CD4-positive, alpha-beta memory T cell (primary cell): Measurements from ENCODE around the gene OPTN. TPM values are rescaled to one million over a fixed set of nuclear protein-coding genes. Genes with fewer than 3 reads are reported as not detected.
A peak's percentile ranks its signal among the peaks of the same experiment; 100 is the strongest.
"Not testable (repeated sequence)": the region's sequence is repeated elsewhere in the genome, so short reads cannot be mapped to it uniquely, and the experiment has no call there.

Experiments
- CTCF ChIA-PET: fragments of 350-600 bp; sonication (Branson Sonifier 250); formaldehyde crosslinking; loops from one replicate; lab custom pipeline; 2021; ENCODE audit warnings: inconsistent platforms; ENCODE audit not compliant: partially characterized antibody; lab: Charles Lee
- POLR2A ChIA-PET: fragments of 350-600 bp; sonication (Branson Sonifier 250); formaldehyde crosslinking; loops from one replicate; lab custom pipeline; 2021; ENCODE audit not compliant: partially characterized antibody; lab: Charles Lee
- DNase-seq, 5 donors: peaks; one replicate each; pipeline versions ENCODE4 v3.0.0 to v3.0.0-alpha.2; 2020 to 2022; ENCODE audit warnings: mixed read lengths in 1 of 5
- H3K27ac ChIP-seq: one replicate; pipeline ENCODE4 v1.7.0; 2013; ENCODE audit warnings: low read depth, low read length
- H3K27me3 ChIP-seq: 2 replicates; pipeline ENCODE4 v1.7.0; 2013; ENCODE audit warnings: mild to moderate bottlenecking, low read length, moderate library complexity; ENCODE audit not compliant: insufficient read depth
- H3K36me3 ChIP-seq: 2 replicates; pipeline ENCODE4 v1.7.0; 2013; ENCODE audit warnings: mild to moderate bottlenecking, low read length, moderate library complexity; ENCODE audit not compliant: insufficient read depth
- H3K4me1 ChIP-seq: 2 replicates; pipeline ENCODE4 v1.7.0; 2013; ENCODE audit warnings: mild to moderate bottlenecking, low read length, moderate library complexity; ENCODE audit not compliant: insufficient read depth
- H3K4me3 ChIP-seq, 2 donors: one replicate each; pipeline ENCODE4 v1.7.0; 2013; ENCODE audit warnings: low read length in 2 of 2, mild to moderate bottlenecking in 1 of 2
- H3K9me3 ChIP-seq, 2 donors: one replicate each; pipeline ENCODE4 v1.7.0; 2013; ENCODE audit warnings: low read length in 2 of 2, control low read depth in 1 of 2; ENCODE audit not compliant: control insufficient read depth in 1 of 2
- H3K27ac Mint-ChIP-seq, 7 donors: one replicate each; pipeline ENCODE4 v1.8.0; 2020 to 2021; ENCODE audit warnings: mixed read lengths in 7 of 7, mild to moderate bottlenecking in 6 of 7, inconsistent platforms in 3 of 7, moderate library complexity in 3 of 7
- H3K27me3 Mint-ChIP-seq, 2 donors: one replicate each; pipeline ENCODE4 v1.8.0; 2020 to 2021; ENCODE audit warnings: mixed read lengths in 2 of 2
- H3K36me3 Mint-ChIP-seq, 2 donors: one replicate each; pipeline ENCODE4 v1.8.0; 2020 to 2021; ENCODE audit warnings: mixed read lengths in 2 of 2, inconsistent platforms in 1 of 2, mild to moderate bottlenecking in 1 of 2
- H3K4me1 Mint-ChIP-seq, 4 donors: one replicate each; pipeline ENCODE4 v1.8.0; 2020 to 2021; ENCODE audit warnings: mixed read lengths in 4 of 4, mild to moderate bottlenecking in 1 of 4
- H3K4me3 Mint-ChIP-seq, 8 donors: one replicate each; pipeline ENCODE4 v1.8.0; 2020 to 2021; ENCODE audit warnings: mixed read lengths in 8 of 8, mild to moderate bottlenecking in 7 of 8, moderate library complexity in 6 of 8, inconsistent platforms in 3 of 8
- H3K9me3 Mint-ChIP-seq, 8 donors: one replicate each; pipeline ENCODE4 v1.8.0; 2020 to 2021; ENCODE audit warnings: mixed read lengths in 8 of 8, mild to moderate bottlenecking in 5 of 8, inconsistent platforms in 3 of 8, moderate library complexity in 1 of 8
- intact Hi-C: fragments of 100-400 bp; cut with micrococcal nuclease; formaldehyde crosslinking; loops from one replicate; pipeline ENCODE4 v1.15.1; 2023
- polyA plus RNA-seq, 2 donors: library from polyadenylated mRNA; unstranded; fragments of 300-500 nt; fragmentation: Illumina TruSeq; gene quantifications; one replicate each; pipeline ENCODE4 v1.2.3, GENCODE V29; 2021
- total RNA-seq, 2 experiments: library from RNA; stranded (reverse); gene quantifications; one replicate each; pipeline ENCODE4 v1.2.3, GENCODE V29; 2021

OPTN gene
- total and polyA plus RNA-seq, 4 experiments from 2014 or later: 40.3 to 148 (median 124) TPM

GRCh38 chr10:13078912-13079775, 20.8 kb upstream of the OPTN start:
- Histone ChIP-seq H3K27me3 (no peaks in the 10 kb centered on the region), H3K4me1 (no peaks in the 10 kb centered on the region), H3K4me3 (no peak overlapping the region), H3K9me3 (peaks cover 0 to 12% of the 10 kb centered on the region in 2 donors), H3K27ac (no peak overlapping the region), H3K36me3 (no peaks in the 10 kb centered on the region)
- Mint-ChIP-seq H3K27me3 (peaks cover 3 to 16% of the 10 kb centered on the region in 2 donors), H3K9me3 (peaks cover 4 to 57% (median 43%) of the 10 kb centered on the region in 8 donors), H3K27ac (no peak overlapping the region), H3K4me3 (no peak overlapping the region), H3K36me3 (peaks cover 0 to 1% of the 10 kb centered on the region in 2 donors), H3K4me1 (peaks cover 0 to 4% (median 0%) of the 10 kb centered on the region in 4 donors)
- CTCF ChIA-PET: no interaction called here
- intact Hi-C loops: no loop called here
- POLR2A ChIA-PET: no interaction called here
- no peak for DNase-seq

GRCh38 chr10:13079776-13080050, 20.2 kb upstream of the OPTN start:
- H3K9me3 Mint-ChIP-seq: peaks cover 4 to 63% (median 48%) of the 10 kb centered on the region in 8 donors
- intact Hi-C loops: no loop called here
- no peak overlapping the region for H3K27ac Mint-ChIP-seq
- H3K9me3 ChIP-seq: peaks cover 0 to 13% of the 10 kb centered on the region in 2 donors
- CTCF ChIA-PET: no interaction called here
- peaks cover 3 to 4% of the 10 kb centered on the region in 2 donors for H3K36me3 Mint-ChIP-seq
- H3K27me3 ChIP-seq: no peaks in the 10 kb centered on the region
- DNase-seq: no peak
- peaks cover 0 to 4% (median 0%) of the 10 kb centered on the region in 4 donors for H3K4me1 Mint-ChIP-seq
- peaks cover 1 to 14% of the 10 kb centered on the region in 2 donors for H3K27me3 Mint-ChIP-seq
- H3K4me1 ChIP-seq: no peaks in the 10 kb centered on the region
- H3K36me3 ChIP-seq: no peaks in the 10 kb centered on the region
- H3K4me3 Mint-ChIP-seq: no peak overlapping the region
- H3K4me3 ChIP-seq: no peak overlapping the region
- POLR2A ChIA-PET: no interaction called here
- no peak overlapping the region for H3K27ac ChIP-seq

- POLR2A ChIA-PET: no interaction called here
- Histone ChIP-seq H3K9me3 (peaks cover 0 to 19% of the 10 kb centered on the region in 2 donors), H3K27ac (no peak overlapping the region), H3K27me3 (no peaks in the 10 kb centered on the region), H3K4me1 (no peaks in the 10 kb centered on the region), H3K4me3 (no peak overlapping the region), H3K36me3 (no peaks in the 10 kb centered on the region)
- Mint-ChIP-seq H3K27me3 (peaks cover 1 to 9% of the 10 kb centered on the region in 2 donors), H3K27ac (no peak overlapping the region), H3K4me3 (no peak overlapping the region), H3K4me1 (no peaks in the 10 kb centered on the region), H3K36me3 (peaks cover 4% of the 10 kb centered on the region in 2 donors), H3K9me3 (peaks cover 4 to 72% (median 53%) of the 10 kb centered on the region in 8 donors)
- CTCF ChIA-PET: no interaction called here
- intact Hi-C loops: no loop called here
- no peak for DNase-seq
Observed at GRCh38 chr10:13080643-13081042, 19.3 kb upstream of the OPTN start.

- H3K4me1 ChIP-seq, CTCF ChIA-PET, H3K4me3 ChIP-seq, H3K4me3 Mint-ChIP-seq, intact Hi-C loops, H3K4me1 Mint-ChIP-seq, H3K27me3 ChIP-seq, H3K36me3 Mint-ChIP-seq, H3K27me3 Mint-ChIP-seq, POLR2A ChIA-PET, H3K27ac ChIP-seq, DNase-seq, H3K27ac Mint-ChIP-seq, H3K36me3 ChIP-seq: not testable (repeated sequence)
- peaks cover 0 to 19% of the 10 kb centered on the region in 2 donors for H3K9me3 ChIP-seq
- H3K9me3 Mint-ChIP-seq: peaks cover 4 to 60% (median 44%) of the 10 kb centered on the region in 8 donors
Observed at GRCh38 chr10:13083700-13084099, 16.3 kb upstream of the OPTN start.

- CTCF ChIA-PET: no interaction called here
- no peaks in the 10 kb centered on the region for H3K36me3 ChIP-seq
- H3K4me3 Mint-ChIP-seq: no peak overlapping the region
- no peak overlapping the region for H3K4me3 ChIP-seq
- H3K9me3 Mint-ChIP-seq: peaks cover 4 to 41% (median 30%) of the 10 kb centered on the region in 8 donors
- H3K36me3 Mint-ChIP-seq: peaks cover 4% of the 10 kb centered on the region in 2 donors
- H3K27ac ChIP-seq: no peak overlapping the region
- intact Hi-C loops: no loop called here
- peaks cover 0 to 15% of the 10 kb centered on the region in 2 donors for H3K9me3 ChIP-seq
- peaks cover 0 to 3% (median 0%) of the 10 kb centered on the region in 4 donors for H3K4me1 Mint-ChIP-seq
- H3K27me3 ChIP-seq: no peaks in the 10 kb centered on the region
- POLR2A ChIA-PET: no interaction called here
- H3K4me1 ChIP-seq: no peaks in the 10 kb centered on the region
- H3K27ac Mint-ChIP-seq: no peak overlapping the region
- peaks cover 3 to 5% of the 10 kb centered on the region in 2 donors for H3K27me3 Mint-ChIP-seq
- DNase-seq: no peak
Observed at GRCh38 chr10:13086056-13086455, 13.9 kb upstream of the OPTN start.

- ChIA-PET POLR2A (no interaction called here), CTCF (interaction anchor here (2.0 kb wide), 1 partner anchor 12 kb away, joined by 5 read pairs; the partner anchor contains the start of gene OPTN)
- Histone ChIP-seq H3K36me3 (no peaks in the 10 kb centered on the region), H3K4me3 (no peak overlapping the region), H3K27me3 (no peaks in the 10 kb centered on the region), H3K9me3 (peaks cover 0 to 15% of the 10 kb centered on the region in 2 donors), H3K27ac (no peak overlapping the region), H3K4me1 (no peaks in the 10 kb centered on the region)
- DNase-seq: no peak
- no peak overlapping the region for H3K27ac Mint-ChIP-seq
- peaks cover 0 to 3% (median 0%) of the 10 kb centered on the region in 4 donors for H3K4me1 Mint-ChIP-seq
- intact Hi-C loops: no loop called here
- H3K4me3 Mint-ChIP-seq: no peak overlapping the region
- H3K36me3 Mint-ChIP-seq: peaks cover 3 to 4% of the 10 kb centered on the region in 2 donors
- peaks cover 6 to 7% of the 10 kb centered on the region in 2 donors for H3K27me3 Mint-ChIP-seq
- H3K9me3 Mint-ChIP-seq: peaks cover 2 to 29% (median 20%) of the 10 kb centered on the region in 8 donors
Observed at GRCh38 chr10:13087601-13087985, 12.4 kb upstream of the OPTN start.

GRCh38 chr10:13087986-13088618, 11.9 kb upstream of the OPTN start:
- no peak overlapping the region for H3K4me3 ChIP-seq
- H3K4me1 Mint-ChIP-seq: peaks cover 0 to 3% (median 0%) of the 10 kb centered on the region in 4 donors
- peaks cover 0 to 12% of the 10 kb centered on the region in 2 donors for H3K9me3 ChIP-seq
- intact Hi-C loops: no loop called here
- no peaks in the 10 kb centered on the region for H3K27me3 ChIP-seq
- peaks cover 0 to 26% (median 17%) of the 10 kb centered on the region in 8 donors for H3K9me3 Mint-ChIP-seq
- no peak overlapping the region for H3K4me3 Mint-ChIP-seq
- ChIA-PET POLR2A (no interaction called here), CTCF (interaction anchor here (2.0 kb wide), 1 partner anchor 12 kb away, joined by 5 read pairs; the partner anchor contains the start of gene OPTN)
- no peak for DNase-seq
- H3K36me3 ChIP-seq: no peaks in the 10 kb centered on the region
- peaks cover 6 to 7% of the 10 kb centered on the region in 2 donors for H3K27me3 Mint-ChIP-seq
- peaks cover 3 to 6% of the 10 kb centered on the region in 2 donors for H3K36me3 Mint-ChIP-seq
- H3K27ac Mint-ChIP-seq: peak overlapping the region in 1 of 7 donors; percentile 14
- H3K4me1 ChIP-seq: no peaks in the 10 kb centered on the region
- H3K27ac ChIP-seq: no peak overlapping the region
